Measurements from ENCODE around the gene COG4. TPM values are rescaled to one million over a fixed set of nuclear protein-coding genes. Genes with fewer than 3 reads are reported as not detected.
"Not testable (repeated sequence)": the region's sequence is repeated elsewhere in the genome, so short reads cannot be mapped to it uniquely, and the experiment has no call there.

COG4 gene
- total and polyA plus RNA-seq, 3 experiments from 2014 or later, result 48.9 to 51.9 (median 50.7) TPM

DNA sequence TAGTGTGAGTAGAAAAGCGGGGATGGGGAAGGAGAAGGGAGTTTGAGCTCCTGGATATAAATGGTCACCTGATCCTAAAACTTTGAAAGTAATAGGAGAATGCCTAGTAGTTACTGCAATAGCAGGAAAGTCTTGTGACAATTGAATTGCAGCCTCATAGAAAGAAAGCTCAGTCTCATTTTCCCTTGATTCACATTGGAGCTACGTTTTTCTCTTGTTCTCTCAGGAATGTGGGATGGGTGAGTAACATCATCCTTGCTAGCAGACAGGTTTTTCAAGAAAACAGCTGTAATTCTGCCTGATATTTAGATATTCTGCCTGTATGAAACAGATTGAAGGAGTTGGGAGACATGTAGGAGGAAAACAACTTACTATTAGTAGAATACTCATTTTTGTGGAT, 25.6 kb upstream of the COG4 start:
- H3K36me3 Mint-ChIP-seq, result peaks cover 3 to 89% (median 22%) of the 10 kb centered on the region in 3 donors
- H3K4me1 ChIP-seq (ENCODE audit: insufficient read depth, low read length), result no peaks in the 10 kb centered on the region
- no peak overlapping the region for H3K4me3 ChIP-seq (ENCODE audit: low read length)
- no peak overlapping the region for H3K27ac ChIP-seq (ENCODE audit: low read depth, low read length)
- peaks cover 69% of the 10 kb centered on the region for H3K36me3 ChIP-seq (ENCODE audit: insufficient read depth, low read length)
- DNase-seq, result no peak
- H3K9me3 Mint-ChIP-seq, result no peaks in the 10 kb centered on the region
- no peaks in the 10 kb centered on the region for H3K27me3 Mint-ChIP-seq
- H3K4me3 Mint-ChIP-seq, result no peak overlapping the region
- no peaks in the 10 kb centered on the region for H3K27me3 ChIP-seq (ENCODE audit: insufficient read depth, low read length, poor library complexity, severe bottlenecking)
- H3K27ac Mint-ChIP-seq, result peak overlapping the region in 6 of 8 donors; percentile 14 to 64 (median 57)
- CTCF ChIA-PET, result no interaction called here
- no peaks in the 10 kb centered on the region for H3K9me3 ChIP-seq (ENCODE audit: low read length)
- POLR2A ChIA-PET, result no interaction called here
- peaks cover 16 to 43% (median 17%) of the 10 kb centered on the region in 3 donors for H3K4me1 Mint-ChIP-seq

DNA sequence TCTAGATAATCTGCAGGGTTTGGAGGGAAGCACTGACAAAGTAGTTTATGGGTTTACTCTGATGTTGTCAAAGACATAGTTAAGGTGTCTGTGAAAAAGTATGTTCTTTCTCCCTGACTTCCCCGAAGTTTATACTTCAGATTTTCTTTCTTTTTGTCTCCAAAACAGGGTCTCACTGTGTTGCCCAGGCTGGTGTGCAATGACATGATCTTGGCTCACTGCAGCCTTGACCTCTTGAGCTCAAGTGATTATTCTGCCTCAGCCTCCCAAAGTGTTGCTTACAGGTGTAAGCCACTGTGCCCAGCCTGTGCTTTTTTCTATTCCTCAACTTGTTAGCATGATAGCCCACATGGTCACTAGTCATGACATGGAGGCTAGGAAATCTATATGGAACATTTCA, 21.2 kb upstream of the COG4 start:
- H3K9me3 Mint-ChIP-seq, result no peaks in the 10 kb centered on the region
- peaks cover 9 to 26% (median 24%) of the 10 kb centered on the region in 3 donors for H3K4me1 Mint-ChIP-seq
- no peaks in the 10 kb centered on the region for H3K27me3 Mint-ChIP-seq
- POLR2A ChIA-PET, result no interaction called here
- no peak overlapping the region for H3K27ac ChIP-seq (ENCODE audit: low read depth, low read length)
- DNase-seq, result no peak
- H3K4me1 ChIP-seq (ENCODE audit: insufficient read depth, low read length), result no peaks in the 10 kb centered on the region
- peaks cover 3 to 85% (median 15%) of the 10 kb centered on the region in 3 donors for H3K36me3 Mint-ChIP-seq
- CTCF ChIA-PET, result no interaction called here
- no peaks in the 10 kb centered on the region for H3K27me3 ChIP-seq (ENCODE audit: insufficient read depth, low read length, poor library complexity, severe bottlenecking)
- H3K4me3 ChIP-seq (ENCODE audit: low read length), result no peak overlapping the region
- no peaks in the 10 kb centered on the region for H3K9me3 ChIP-seq (ENCODE audit: low read length)
- peak overlapping the region in 3 of 8 donors; percentile 11 to 38 (median 32) for H3K27ac Mint-ChIP-seq
- H3K4me3 Mint-ChIP-seq, result no peak overlapping the region
- peaks cover 80% of the 10 kb centered on the region for H3K36me3 ChIP-seq (ENCODE audit: insufficient read depth, low read length)

DNA sequence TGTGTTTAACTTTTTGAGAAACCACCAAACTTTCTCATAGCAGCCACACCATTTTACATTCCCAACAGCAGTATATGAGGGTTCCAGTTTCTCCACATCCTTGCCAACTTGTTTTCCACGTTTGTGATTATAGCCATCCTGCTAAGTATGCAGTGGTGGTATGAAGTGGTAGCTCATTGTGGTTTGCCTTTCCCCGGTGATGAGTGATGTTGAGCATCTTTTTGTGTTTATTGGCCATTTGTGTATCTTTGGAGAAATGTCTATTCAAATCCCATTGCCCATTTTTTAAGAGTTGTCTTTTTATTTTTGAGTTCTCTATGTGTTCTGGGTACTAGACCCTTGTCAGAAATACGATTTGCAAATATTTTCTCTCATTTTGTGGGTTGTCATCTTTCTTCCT, 17.6 kb upstream of the COG4 start:
- peak overlapping the region in 1 of 8 donors; percentile 14 for H3K27ac Mint-ChIP-seq
- no peak overlapping the region for H3K4me3 Mint-ChIP-seq
- ChIA-PET POLR2A (no interaction called here), CTCF (interaction anchor here (1.0 kb wide), 1 partner anchor 231 kb away, joined by 3 read pairs; no protein-coding TSS in a partner anchor)
- no peak overlapping the region for H3K27ac ChIP-seq (ENCODE audit: low read depth, low read length)
- peaks cover 11 to 35% (median 30%) of the 10 kb centered on the region in 3 donors for H3K4me1 Mint-ChIP-seq
- H3K27me3 Mint-ChIP-seq, result no peaks in the 10 kb centered on the region
- no peaks in the 10 kb centered on the region for H3K27me3 ChIP-seq (ENCODE audit: insufficient read depth, low read length, poor library complexity, severe bottlenecking)
- H3K4me1 ChIP-seq (ENCODE audit: insufficient read depth, low read length), result no peaks in the 10 kb centered on the region
- H3K4me3 ChIP-seq (ENCODE audit: low read length), result no peak overlapping the region
- no peaks in the 10 kb centered on the region for H3K9me3 Mint-ChIP-seq
- DNase-seq, result no peak
- H3K9me3 ChIP-seq (ENCODE audit: low read length), result no peaks in the 10 kb centered on the region
- peaks cover 9 to 85% (median 16%) of the 10 kb centered on the region in 3 donors for H3K36me3 Mint-ChIP-seq
- H3K36me3 ChIP-seq (ENCODE audit: insufficient read depth, low read length), result peaks cover 77% of the 10 kb centered on the region

DNA sequence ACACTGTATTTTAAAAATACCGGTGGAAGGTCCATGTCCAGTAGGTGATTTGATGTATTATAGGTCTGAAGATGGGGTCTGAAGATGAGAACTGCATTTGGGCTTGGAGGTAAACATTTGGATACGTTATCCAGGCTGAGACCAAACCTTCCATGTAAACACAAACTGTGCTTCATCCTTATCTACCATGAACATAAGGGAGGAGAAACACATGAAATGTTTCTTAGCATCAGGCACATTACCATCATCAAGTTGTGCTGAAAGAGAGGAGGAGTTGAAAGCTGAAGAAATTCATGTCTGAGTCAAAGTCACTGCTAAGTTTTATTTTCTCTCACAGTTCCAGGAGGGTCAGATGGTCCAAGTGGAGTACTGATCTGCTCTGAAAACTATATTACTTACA, 11.6 kb upstream of the COG4 start:
- H3K4me1 Mint-ChIP-seq, result peaks cover 28 to 53% (median 50%) of the 10 kb centered on the region in 3 donors
- Histone ChIP-seq H3K4me1 (ENCODE audit: insufficient read depth, low read length) (no peaks in the 10 kb centered on the region), H3K4me3 (ENCODE audit: low read length) (no peak overlapping the region), H3K27me3 (ENCODE audit: insufficient read depth, low read length, poor library complexity, severe bottlenecking) (no peaks in the 10 kb centered on the region), H3K27ac (ENCODE audit: low read depth, low read length) (no peak overlapping the region), H3K36me3 (ENCODE audit: insufficient read depth, low read length) (peaks cover 79% of the 10 kb centered on the region), H3K9me3 (ENCODE audit: low read length) (no peaks in the 10 kb centered on the region)
- peak overlapping the region in 2 of 8 donors; percentile 11 to 24 for H3K27ac Mint-ChIP-seq
- H3K4me3 Mint-ChIP-seq, result no peak overlapping the region
- DNase-seq, result no peak
- no peaks in the 10 kb centered on the region for H3K27me3 Mint-ChIP-seq
- H3K9me3 Mint-ChIP-seq, result no peaks in the 10 kb centered on the region
- H3K36me3 Mint-ChIP-seq, result peaks cover 12 to 85% (median 27%) of the 10 kb centered on the region in 3 donors
- ChIA-PET CTCF (no interaction called here), POLR2A (no interaction called here)

DNA sequence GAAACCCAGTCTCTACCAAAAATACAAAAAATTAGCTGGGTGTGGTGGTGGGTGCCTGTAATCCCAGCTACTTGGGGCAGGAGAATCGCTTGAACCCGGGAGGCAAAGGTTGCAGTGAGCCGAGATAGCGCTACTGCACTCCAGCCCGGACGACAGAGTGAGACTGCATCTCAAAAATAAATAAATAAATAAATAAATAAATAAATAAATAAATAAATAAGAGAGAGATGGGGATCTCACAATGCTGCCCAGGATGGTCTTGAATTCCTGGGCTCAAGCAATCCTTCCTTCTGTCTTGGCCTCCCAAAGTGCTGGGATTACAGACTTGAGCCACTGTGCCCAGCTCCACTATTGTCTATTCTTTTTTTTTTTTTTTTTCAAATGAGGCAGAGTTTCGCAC, 6.6 kb upstream of the COG4 start:
- DNase-seq; H3K27ac ChIP-seq (ENCODE audit: low read depth, low read length); H3K27me3 ChIP-seq (ENCODE audit: insufficient read depth, low read length, poor library complexity, severe bottlenecking); CTCF ChIA-PET; H3K9me3 Mint-ChIP-seq; H3K9me3 ChIP-seq (ENCODE audit: low read length); H3K4me3 ChIP-seq (ENCODE audit: low read length); H3K27me3 Mint-ChIP-seq; H3K4me3 Mint-ChIP-seq; POLR2A ChIA-PET; H3K27ac Mint-ChIP-seq: not testable (repeated sequence)
- peaks cover 37% of the 10 kb centered on the region for H3K4me1 ChIP-seq (ENCODE audit: insufficient read depth, low read length)
- peaks cover 69% of the 10 kb centered on the region for H3K36me3 ChIP-seq (ENCODE audit: insufficient read depth, low read length)
- Mint-ChIP-seq H3K4me1 (peaks cover 50 to 69% (median 69%) of the 10 kb centered on the region in 3 donors), H3K36me3 (peaks cover 14 to 80% (median 24%) of the 10 kb centered on the region in 3 donors)

DNA sequence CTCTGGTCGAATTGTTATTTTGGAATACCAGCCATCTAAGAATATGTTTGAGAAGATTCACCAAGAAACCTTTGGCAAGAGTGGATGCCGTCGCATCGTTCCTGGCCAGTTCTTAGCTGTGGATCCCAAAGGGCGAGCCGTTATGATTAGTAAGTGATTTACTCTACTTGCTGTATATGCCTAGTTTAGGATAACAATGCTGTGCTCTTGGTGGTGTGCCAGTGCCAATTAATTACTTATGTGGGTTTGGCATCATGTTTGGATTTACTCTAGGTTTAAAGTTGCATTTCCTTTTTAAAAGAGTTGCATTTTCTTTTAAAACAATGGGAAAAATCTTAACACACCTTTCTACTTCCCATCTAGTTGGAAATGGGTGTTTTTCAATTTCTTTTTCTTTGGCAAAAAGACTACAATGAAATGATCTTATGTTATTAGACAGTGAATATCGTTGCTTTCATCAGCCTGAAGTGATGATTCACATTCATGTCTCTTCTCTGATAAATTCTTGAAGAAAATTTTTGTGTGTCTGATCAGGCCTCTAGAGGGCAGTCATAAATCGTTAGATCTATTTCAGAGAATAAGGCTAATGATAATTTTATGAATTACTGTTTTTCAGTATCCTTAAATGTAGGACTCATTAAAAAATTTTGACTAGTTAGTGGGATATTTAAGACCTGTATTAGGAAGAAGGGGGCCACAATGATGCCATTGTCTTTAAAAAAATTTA, 5.9 kb upstream of the COG4 start:
- Histone ChIP-seq H3K4me3 (ENCODE audit: low read length) (no peak overlapping the region), H3K27ac (ENCODE audit: low read depth, low read length) (no peak overlapping the region), H3K36me3 (ENCODE audit: insufficient read depth, low read length) (peaks cover 67% of the 10 kb centered on the region), H3K4me1 (ENCODE audit: insufficient read depth, low read length) (peaks cover 39% of the 10 kb centered on the region), H3K9me3 (ENCODE audit: low read length) (no peaks in the 10 kb centered on the region), H3K27me3 (ENCODE audit: insufficient read depth, low read length, poor library complexity, severe bottlenecking) (no peaks in the 10 kb centered on the region)
- peak in 1 of 5 donors; percentile 19 for DNase-seq
- Mint-ChIP-seq H3K4me1 (peaks cover 49 to 70% (median 67%) of the 10 kb centered on the region in 3 donors), H3K27me3 (no peaks in the 10 kb centered on the region), H3K27ac (peak overlapping the region in 6 of 8 donors; percentile 44 to 90 (median 80)), H3K36me3 (peaks cover 12 to 78% (median 21%) of the 10 kb centered on the region in 3 donors), H3K9me3 (no peaks in the 10 kb centered on the region), H3K4me3 (peak overlapping the region in 4 of 7 donors; percentile 26 to 87 (median 52))
- ChIA-PET CTCF (no interaction called here), POLR2A (no interaction called here)

DNA sequence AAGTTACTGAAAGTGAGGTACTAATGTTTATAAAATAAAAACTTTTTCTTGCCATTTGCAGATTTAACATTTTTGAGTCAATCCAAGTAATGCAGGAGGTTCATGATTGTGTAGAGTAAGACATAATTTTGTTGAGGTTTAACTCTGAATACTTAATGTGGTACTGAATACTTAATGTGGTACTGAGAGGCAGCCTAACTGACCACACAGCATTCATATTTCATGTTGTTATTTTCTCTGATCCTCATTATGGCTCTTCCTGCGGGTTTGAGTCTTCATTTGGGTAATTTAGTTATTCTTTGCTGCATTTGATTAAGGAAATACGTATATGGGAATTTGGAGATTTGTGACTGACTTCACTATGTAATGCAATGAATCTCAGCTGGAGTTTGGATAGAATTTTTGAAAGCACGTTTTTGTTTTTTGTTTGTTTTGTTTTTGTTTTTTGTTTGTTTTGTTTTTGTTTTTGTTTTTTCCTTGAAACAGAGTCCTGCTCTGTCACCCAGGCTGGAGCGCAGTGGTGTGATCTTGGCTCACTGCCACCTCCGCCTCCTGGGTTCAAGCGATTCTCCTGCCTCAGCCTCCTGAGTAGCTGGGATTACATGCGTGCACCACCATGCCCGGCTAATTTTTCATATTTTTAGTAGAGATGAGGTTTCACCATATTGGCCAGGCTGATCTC, 4.1 kb upstream of the COG4 start:
- Histone ChIP-seq H3K4me1 (ENCODE audit: insufficient read depth, low read length) (peaks cover 43% of the 10 kb centered on the region), H3K4me3 (ENCODE audit: low read length) (no peak overlapping the region), H3K9me3 (ENCODE audit: low read length) (no peaks in the 10 kb centered on the region), H3K27me3 (ENCODE audit: insufficient read depth, low read length, poor library complexity, severe bottlenecking) (no peaks in the 10 kb centered on the region), H3K27ac (ENCODE audit: low read depth, low read length) (no peak overlapping the region), H3K36me3 (ENCODE audit: insufficient read depth, low read length) (peaks cover 51% of the 10 kb centered on the region)
- Mint-ChIP-seq H3K27me3 (no peaks in the 10 kb centered on the region), H3K4me3 (peak overlapping the region; percentile 8 to 97 (median 57)), H3K4me1 (peaks cover 51 to 63% (median 62%) of the 10 kb centered on the region in 3 donors), H3K9me3 (no peaks in the 10 kb centered on the region), H3K36me3 (peaks cover 8 to 78% (median 21%) of the 10 kb centered on the region in 3 donors), H3K27ac (peak overlapping the region; percentile 7 to 94 (median 76))
- POLR2A ChIA-PET, result no interaction called here
- CTCF ChIA-PET, result no interaction called here
- no peak for DNase-seq

DNA sequence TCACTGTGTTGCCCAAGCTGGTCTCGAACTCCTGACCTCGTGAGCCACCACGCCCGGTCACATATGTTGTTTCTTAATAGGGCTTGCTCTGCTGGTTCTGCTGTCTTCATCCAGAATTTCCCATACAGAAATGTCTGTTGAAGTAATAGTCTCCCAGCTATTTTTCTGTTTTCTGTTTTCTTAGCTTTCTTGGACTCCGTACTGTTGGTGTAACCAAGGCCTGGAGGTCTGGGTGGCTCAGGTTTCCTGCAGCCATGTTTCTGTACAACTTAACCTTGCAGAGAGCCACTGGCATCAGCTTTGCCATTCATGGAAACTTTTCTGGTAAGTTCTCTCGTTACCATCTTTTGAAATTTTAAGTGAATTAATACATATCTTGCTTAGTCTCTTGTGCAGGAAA, 3.0 kb upstream of the COG4 start:
- no peak for DNase-seq
- Mint-ChIP-seq H3K4me3 (peak overlapping the region; percentile 33 to 100 (median 85)), H3K27me3 (no peaks in the 10 kb centered on the region), H3K36me3 (peaks cover 8 to 69% (median 18%) of the 10 kb centered on the region in 3 donors), H3K27ac (peak overlapping the region; percentile 35 to 94 (median 86)), H3K9me3 (no peaks in the 10 kb centered on the region), H3K4me1 (peaks cover 54 to 67% (median 65%) of the 10 kb centered on the region in 3 donors)
- no peak overlapping the region for H3K27ac ChIP-seq (ENCODE audit: low read depth, low read length)
- ChIA-PET CTCF (no interaction called here), POLR2A (interaction anchor here (0.8 kb wide), 1 partner anchor 21 kb away, joined by 3 read pairs; no protein-coding TSS in a partner anchor)
- no peaks in the 10 kb centered on the region for H3K27me3 ChIP-seq (ENCODE audit: insufficient read depth, low read length, poor library complexity, severe bottlenecking)
- H3K4me1 ChIP-seq (ENCODE audit: insufficient read depth, low read length), result peaks cover 52% of the 10 kb centered on the region
- H3K36me3 ChIP-seq (ENCODE audit: insufficient read depth, low read length), result peaks cover 41% of the 10 kb centered on the region
- no peak overlapping the region for H3K4me3 ChIP-seq (ENCODE audit: low read length)
- no peaks in the 10 kb centered on the region for H3K9me3 ChIP-seq (ENCODE audit: low read length)

Data from CD8-positive, alpha-beta memory T cell (primary cell).